ENCODE data around the gene KIF17. TPM values are rescaled to one million over a fixed set of nuclear protein-coding genes. Genes with fewer than 3 reads are reported as not detected.

The KIF17 gene
- total and polyA plus RNA-seq, 12 donors, result 10.7 to 66.9 (median 37.5) TPM

DNA sequence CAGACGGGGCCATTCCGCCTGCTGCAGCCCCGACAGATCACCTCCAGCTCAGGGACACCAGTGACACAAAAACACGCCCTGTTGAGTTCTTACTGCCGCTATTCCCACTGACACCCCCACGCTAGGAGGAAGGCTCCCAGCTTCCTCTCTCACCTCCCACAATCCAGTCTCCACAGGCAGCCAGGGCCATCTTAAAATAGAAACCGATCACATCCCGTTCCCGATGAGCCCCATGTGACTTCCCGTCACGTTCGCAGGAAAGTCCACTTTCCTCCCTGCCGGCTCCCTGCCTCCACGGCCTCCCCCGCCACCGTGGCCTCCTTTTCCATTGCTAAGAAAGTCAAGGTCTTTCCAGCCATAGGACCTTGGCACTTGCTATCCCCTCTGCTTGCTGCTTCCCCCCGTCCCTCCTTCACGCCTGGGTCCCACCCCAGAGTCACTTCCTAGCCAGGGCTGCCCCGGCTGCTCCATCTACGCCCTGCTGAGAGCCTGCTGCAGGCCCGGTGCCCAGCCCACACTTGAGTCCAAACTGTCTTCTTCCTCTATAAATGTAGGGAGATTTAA lies 32.6 kb downstream of the KIF17 start:
- no peaks in the 10 kb centered on the region for H3K9me3 ChIP-seq (replicated peaks in 1 of 3)
- no peaks in the 10 kb centered on the region for H3K27me3 ChIP-seq
- TF ChIP-seq, protein P1, sequence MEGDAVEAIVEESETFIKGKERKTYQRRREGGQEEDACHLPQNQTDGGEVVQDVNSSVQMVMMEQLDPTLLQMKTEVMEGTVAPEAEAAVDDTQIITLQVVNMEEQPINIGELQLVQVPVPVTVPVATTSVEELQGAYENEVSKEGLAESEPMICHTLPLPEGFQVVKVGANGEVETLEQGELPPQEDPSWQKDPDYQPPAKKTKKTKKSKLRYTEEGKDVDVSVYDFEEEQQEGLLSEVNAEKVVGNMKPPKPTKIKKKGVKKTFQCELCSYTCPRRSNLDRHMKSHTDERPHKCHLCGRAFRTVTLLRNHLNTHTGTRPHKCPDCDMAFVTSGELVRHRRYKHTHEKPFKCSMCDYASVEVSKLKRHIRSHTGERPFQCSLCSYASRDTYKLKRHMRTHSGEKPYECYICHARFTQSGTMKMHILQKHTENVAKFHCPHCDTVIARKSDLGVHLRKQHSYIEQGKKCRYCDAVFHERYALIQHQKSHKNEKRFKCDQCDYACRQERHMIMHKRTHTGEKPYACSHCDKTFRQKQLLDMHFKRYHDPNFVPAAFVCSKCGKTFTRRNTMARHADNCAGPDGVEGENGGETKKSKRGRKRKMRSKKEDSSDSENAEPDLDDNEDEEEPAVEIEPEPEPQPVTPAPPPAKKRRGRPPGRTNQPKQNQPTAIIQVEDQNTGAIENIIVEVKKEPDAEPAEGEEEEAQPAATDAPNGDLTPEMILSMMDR (IDR thresholded peaks at IDR 0.05), result no peak
- TF ChIP-seq POLR2A (IDR thresholded peaks at IDR 0.05), result peak in 1 of 2 donors; percentile 73
- peak overlapping the region in 3 of 4 donors; percentile 16 to 46 (median 44) for H3K4me3 ChIP-seq
- 30 to 64% (median 43%) methylated on average over 16 to 21 of the region's 21 CpGs for WGBS, 4 donors
- H3K27ac ChIP-seq, result peak overlapping the region; percentile 26 to 89 (median 82)
- intact Hi-C loops (cut with DNase I), result no loop called here
- H3K36me3 ChIP-seq (replicated peaks in 1 of 2), result no peaks in the 10 kb centered on the region
- DNase-seq, result peak; percentile 77 to 86 (median 81)
- H3K4me1 ChIP-seq (replicated peaks in 1 of 2), result peaks cover 20 to 35% of the 10 kb centered on the region in 2 donors

DNA sequence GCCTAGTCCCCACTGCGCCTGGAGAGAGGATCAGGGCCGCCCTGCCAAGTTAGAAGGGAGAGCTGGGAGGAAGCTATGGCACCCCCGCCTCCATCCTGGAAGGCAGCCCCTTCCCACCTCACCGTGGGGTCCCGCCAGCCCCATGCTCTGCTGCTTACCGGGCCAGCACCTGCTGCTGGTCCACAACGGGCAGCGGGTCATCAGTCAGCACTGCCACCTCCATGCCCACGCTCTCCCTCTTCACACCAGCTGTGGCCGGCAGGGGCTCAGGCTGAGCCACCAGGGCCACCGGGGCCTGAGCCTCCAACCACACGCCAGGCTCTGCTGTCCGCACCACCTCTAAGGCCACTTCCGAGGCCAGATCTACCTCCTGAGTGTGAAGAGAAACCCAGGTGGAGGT lies 33.2 kb downstream of the KIF17 start:
- DNase-seq, result peak in 3 of 7 donors; percentile 37 to 42 (median 40)
- Histone ChIP-seq H3K4me1 (replicated peaks in 1 of 2) (peaks cover 24 to 40% of the 10 kb centered on the region in 2 donors), H3K27ac (peak overlapping the region; percentile 26 to 89 (median 82)), H3K36me3 (replicated peaks in 1 of 2) (no peaks in the 10 kb centered on the region), H3K4me3 (peak overlapping the region in 3 of 4 donors; percentile 16 to 46 (median 44)), H3K9me3 (replicated peaks in 1 of 3) (no peaks in the 10 kb centered on the region), H3K27me3 (no peaks in the 10 kb centered on the region)
- TF ChIP-seq POLR2A (IDR thresholded peaks at IDR 0.05), result no peak
- TF ChIP-seq, protein P1 (IDR thresholded peaks at IDR 0.05), result peak in 1 of 6 experiments; percentile 18
- WGBS, 4 donors, result 37 to 71% (median 56%) methylated on average over 6 to 14 of the region's 14 CpGs
- intact Hi-C loops (cut with DNase I), result no loop called here

DNA sequence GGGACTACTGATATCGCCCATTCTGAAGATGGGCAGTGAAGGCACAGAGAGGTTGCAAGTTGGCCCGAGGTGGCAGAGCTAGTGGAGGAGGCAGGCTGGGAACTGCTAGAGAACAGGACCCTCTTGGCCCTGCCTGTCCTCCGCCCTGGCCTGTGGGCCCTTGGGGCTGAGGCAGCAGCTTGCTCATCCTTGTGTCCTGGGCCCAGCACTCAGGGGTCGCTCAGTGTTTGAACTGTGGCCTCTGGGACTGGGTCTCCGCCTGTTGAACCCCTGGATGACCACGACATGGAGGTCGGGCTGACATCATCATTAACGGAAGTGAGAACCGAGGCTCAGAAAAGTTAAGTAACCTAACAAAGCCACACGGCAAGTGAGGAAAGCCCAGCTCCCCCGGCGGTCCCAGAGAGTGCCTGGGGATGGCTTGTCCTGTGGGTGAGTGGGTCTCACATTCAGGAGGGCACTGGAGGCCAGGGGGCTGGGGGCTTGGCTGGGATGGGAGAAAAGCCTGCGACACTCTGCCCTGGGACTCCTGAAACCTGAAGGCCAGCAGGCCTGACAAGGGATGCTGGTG lies 33.7 kb downstream of the KIF17 start:
- Histone ChIP-seq H3K4me3 (peak overlapping the region in 1 of 4 donors; percentile 46), H3K27ac (peak overlapping the region in 3 of 5 donors; percentile 82 to 89 (median 84)), H3K9me3 (replicated peaks in 1 of 3) (no peaks in the 10 kb centered on the region), H3K4me1 (replicated peaks in 1 of 2) (peaks cover 24 to 41% of the 10 kb centered on the region in 2 donors), H3K36me3 (replicated peaks in 1 of 2) (no peaks in the 10 kb centered on the region), H3K27me3 (no peaks in the 10 kb centered on the region)
- TF ChIP-seq, protein P1 (IDR thresholded peaks at IDR 0.05), result no peak
- no peak for TF ChIP-seq POLR2A (IDR thresholded peaks at IDR 0.05)
- intact Hi-C loops (cut with DNase I), result no loop called here
- 57 to 72% (median 66%) methylated on average over 10 to 13 of the region's 13 CpGs for WGBS, 4 donors
- no peak for DNase-seq

DNA sequence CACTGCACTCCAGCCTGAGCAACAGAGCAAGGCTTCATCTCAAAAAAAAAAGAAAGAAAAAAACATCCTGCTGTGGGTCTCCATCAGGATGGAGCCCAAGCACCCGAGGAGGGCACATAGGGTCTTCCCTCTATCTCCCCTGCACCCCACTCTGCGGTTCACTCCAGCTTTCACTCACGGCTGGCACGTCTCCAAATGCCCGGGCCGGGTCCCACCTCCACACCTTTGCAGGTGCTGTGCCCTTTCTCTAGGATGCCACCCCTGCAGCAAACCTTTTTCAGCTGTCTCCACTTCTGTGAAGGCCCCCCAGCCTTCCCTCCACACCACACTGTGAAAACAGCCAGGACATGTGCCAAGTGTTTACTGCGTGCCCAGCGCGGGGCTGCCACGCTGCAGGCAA lies 34.2 kb downstream of the KIF17 start:
- intact Hi-C loops (cut with DNase I), result no loop called here
- no peak for DNase-seq
- no peaks in the 10 kb centered on the region for H3K9me3 ChIP-seq (replicated peaks in 1 of 3)
- 69 to 82% (median 78%) methylated on average over 10 of the region's 10 CpGs for WGBS, 4 donors
- H3K27me3 ChIP-seq, result no peaks in the 10 kb centered on the region
- H3K36me3 ChIP-seq (replicated peaks in 1 of 2), result no peaks in the 10 kb centered on the region
- TF ChIP-seq, protein P1 (IDR thresholded peaks at IDR 0.05), result no peak
- no peak for TF ChIP-seq POLR2A (IDR thresholded peaks at IDR 0.05)
- H3K27ac ChIP-seq, result peak overlapping the region in 1 of 5 donors; percentile 89
- peaks cover 24 to 41% of the 10 kb centered on the region in 2 donors for H3K4me1 ChIP-seq (replicated peaks in 1 of 2)
- no peak overlapping the region for H3K4me3 ChIP-seq
